ENCODE measurements around the gene KRTAP3-1.

GRCh38 chr17:40997361-40997760, 11.6 kb downstream of the KRTAP3-1 start:
- TF ChIP-seq CTCF (IDR thresholded peaks at IDR 0.05 in 2 of 3, conservative IDR thresholded peaks at IDR 0.05 in 1 of 3; ENCODE audit: borderline replicate concordance in 1 of 3, insufficient read depth in 1 of 3, low read depth in 2 of 3, low read length in 2 of 3) (no peak), POLR2A (IDR thresholded peaks at IDR 0.05; ENCODE audit: borderline replicate concordance, extremely low read depth, insufficient read depth, insufficient read length) (no peak)
